Breast epithelium (tissue), 3 donors: ENCODE measurements around the gene NT5C2.

Source experiments
- CTCF ChIP-seq, 3 donors: fragments of 450-650 bp; IDR thresholded peaks; one replicate each; pipeline ENCODE4 v1.5.1; 2016 to 2017; ENCODE audit warnings: antibody characterized with exemption in 3 of 3, mild to moderate bottlenecking in 3 of 3, moderate library complexity in 3 of 3
- POLR2A ChIP-seq: fragments of 450-650 bp; IDR thresholded peaks from one replicate; pipeline ENCODE4 v1.6.1; 2016; ENCODE audit warnings: antibody characterized with exemption, mild to moderate bottlenecking, moderate library complexity
- POLR2AphosphoS5 ChIP-seq, 3 donors: sonication (generic); formaldehyde crosslinking; IDR thresholded peaks; one replicate each; pipeline ENCODE4 v1.6.1; 2017; ENCODE audit warnings: antibody characterized with exemption in 3 of 3

GRCh38 chr10:103083266-103083976 lies 109.7 kb downstream of the NT5C2 start:
- TF ChIP-seq POLR2A (no peak), CTCF (IDR thresholded peaks at IDR 0.05) (no peak), POLR2AphosphoS5 (IDR thresholded peaks at IDR 0.05) (no peak)
